OCI-LY7 (cell line): ENCODE results near the gene CRK.

Experiments
- CTCF ChIP-seq: fragments of 200-600 bp; sonication (generic); conservative IDR thresholded peaks from 2 replicates; pipeline ENCODE4 v1.5.1; 2014; ENCODE audit warnings: mild to moderate bottlenecking, antibody characterized with exemption, low read length, moderate library complexity, mixed read lengths
- EZH2phosphoT487 ChIP-seq: fragments of 200-600 bp; sonication (generic); IDR thresholded peaks from 2 replicates; pipeline ENCODE4 v1.6.1; 2018; ENCODE audit warnings: low read depth, borderline replicate concordance, mild to moderate bottlenecking, mixed run types, antibody characterized with exemption, low read length, moderate library complexity, mixed read lengths

GRCh38 chr17:1379930-1380313 is 76.1 kb downstream of the CRK start:
- TF ChIP-seq CTCF, result no peak
- TF ChIP-seq EZH2phosphoT487, result no peak
